ENCODE data around the gene AGTR1.
"Not testable (repeated sequence)": the region's sequence is repeated elsewhere in the genome, so short reads cannot be mapped to it uniquely, and the experiment has no call there.

AGTR1 gene

GRCh38 chr3:148758303-148758884 is 60.7 kb downstream of the AGTR1 start:
- no peak for DNase-seq (ENCODE audit: low read depth)

- no peak for DNase-seq (ENCODE audit: low read depth)
Measured at GRCh38 chr3:148759430-148759829, 61.7 kb downstream of the AGTR1 start.

- DNase-seq (ENCODE audit: low read depth): no peak
Measured at GRCh38 chr3:148763156-148763680, 65.5 kb downstream of the AGTR1 start.

GRCh38 chr3:148763986-148764935 is 66.6 kb downstream of the AGTR1 start:
- no peak for DNase-seq (ENCODE audit: low read depth)

- no peak for DNase-seq (ENCODE audit: low read depth)
Measured at GRCh38 chr3:148772361-148772760, 74.7 kb downstream of the AGTR1 start.

- DNase-seq (ENCODE audit: low read depth): no peak
Measured at GRCh38 chr3:148772835-148773234, 75.1 kb downstream of the AGTR1 start.

- DNase-seq (ENCODE audit: low read depth): no peak
Measured at GRCh38 chr3:148773805-148774204, 76.1 kb downstream of the AGTR1 start.

- no peak for DNase-seq (ENCODE audit: low read depth)
Measured at GRCh38 chr3:148778926-148779325, 81.2 kb downstream of the AGTR1 start.

GRCh38 chr3:148785026-148785425 is 87.3 kb downstream of the AGTR1 start:
- DNase-seq (ENCODE audit: low read depth): not testable (repeated sequence)

- DNase-seq (ENCODE audit: low read depth): not testable (repeated sequence)
Measured at GRCh38 chr3:148786159-148786558, 88.5 kb downstream of the AGTR1 start.

- DNase-seq (ENCODE audit: low read depth): no peak
Measured at GRCh38 chr3:148789146-148789545, 91.4 kb downstream of the AGTR1 start.

GRCh38 chr3:148789906-148790305 is 92.2 kb downstream of the AGTR1 start:
- no peak for DNase-seq (ENCODE audit: low read depth)

- DNase-seq (ENCODE audit: low read depth): no peak
Measured at GRCh38 chr3:148790370-148790769, 92.7 kb downstream of the AGTR1 start.

- no peak for DNase-seq (ENCODE audit: low read depth)
Measured at GRCh38 chr3:148790851-148791735, 93.4 kb downstream of the AGTR1 start.

GRCh38 chr3:148791920-148792319 is 94.2 kb downstream of the AGTR1 start:
- no peak for DNase-seq (ENCODE audit: low read depth)

GRCh38 chr3:148792516-148792915 is 94.8 kb downstream of the AGTR1 start:
- no peak for DNase-seq (ENCODE audit: low read depth)

All from HS-5 (cell line).